Gastrocnemius medialis (tissue), 4 donors: Measurements from ENCODE around the gene SLC17A7. TPM values are rescaled to one million over a fixed set of nuclear protein-coding genes. Genes with fewer than 3 reads are reported as not detected.

Source experiments
- ATAC-seq, 2 donors: fragments of 150-250 bp; one replicate each; pipeline ENCODE4 v1.9.1; 2016
- DNase-seq, 2 donors: peaks; one replicate each; pipeline ENCODE4 v3.0.0-alpha.2; 2019
- H3K27ac ChIP-seq, 4 donors: fragments of 200-600 bp; sonication (generic); 1 replicate in 1 of 4; 2 replicates in 3 of 4; pipeline ENCODE4 v1.5.1; 2016 to 2018; ENCODE audit warnings: mild to moderate bottlenecking in 2 of 4, moderate library complexity in 1 of 4
- H3K27me3 ChIP-seq, 3 donors: fragments of 200-600 bp; sonication (generic) in 2 of 3; 1 replicate in 1 of 3; 2 replicates in 2 of 3; pipeline versions ENCODE4 v1.5.1 to v1.6.0; 2016 to 2019; ENCODE audit warnings: mild to moderate bottlenecking in 1 of 3, moderate library complexity in 1 of 3
- H3K36me3 ChIP-seq, 2 donors: fragments of 200-600 bp; sonication (generic) in 1 of 2; one replicate each; pipeline ENCODE4 v1.5.1; 2017 to 2018
- H3K4me1 ChIP-seq, 2 donors: fragments of 200-600 bp; sonication (generic) in 1 of 2; one replicate each; pipeline ENCODE4 v1.5.1; 2016 to 2017; ENCODE audit warnings: mild to moderate bottlenecking in 2 of 2
- H3K4me3 ChIP-seq, 4 donors: fragments of 200-600 bp; sonication (generic) in 3 of 4; 1 replicate in 1 of 4; 2 replicates in 3 of 4; pipeline ENCODE4 v1.5.1; 2016 to 2019; ENCODE audit warnings: mild to moderate bottlenecking in 2 of 4
- H3K9me3 ChIP-seq, 3 donors: fragments of 200-600 bp; sonication (generic) in 2 of 3; 1 replicate in 1 of 3; 2 replicates in 2 of 3; pipeline ENCODE4 v1.5.1; 2016 to 2019
- CTCF ChIP-seq, 5 experiments: fragments of 450-650 bp in 3 of 5; fragments of 200-600 bp in 2 of 5; sonication (generic) in 2 of 5; IDR thresholded peaks in 4 of 5; conservative IDR thresholded peaks in 1 of 5; 1 replicate in 4 of 5; 2 replicates in 1 of 5; pipeline ENCODE4 v1.5.1; 2016 to 2019; ENCODE audit warnings: antibody characterized with exemption in 5 of 5, mild to moderate bottlenecking in 3 of 5, moderate library complexity in 3 of 5
- POLR2A ChIP-seq, 2 donors: fragments of 450-650 bp; IDR thresholded peaks; one replicate each; pipeline ENCODE4 v1.6.1; 2017; ENCODE audit warnings: antibody characterized with exemption in 2 of 2, mild to moderate bottlenecking in 2 of 2, moderate library complexity in 2 of 2
- in situ Hi-C, 4 donors: fragments of 200-750 bp; cut with MboI; loops; one replicate each; pipeline versions ENCODE4 v1.15.0 to v1.8.0; 2017; ENCODE audit warnings: low sequenced_read_pairs in 4 of 4
- intact Hi-C: fragments of 100-400 bp; cut with DNase I; formaldehyde crosslinking; loops from one replicate; pipeline ENCODE4 v1.15.1; 2023; ENCODE audit warnings: low total_unique reads
- total RNA-seq, 4 donors: library from RNA; depleted of rRNA; stranded (reverse); fragments of >200 nt; gene quantifications; one replicate each; pipeline versions ENCODE4 v1.1.0 to v1.2.3, GENCODE V29; 2016

The SLC17A7 gene
- total RNA-seq, 4 donors from 2014 or later: 0.24 to 1.6 (median 0.33) TPM

GRCh38 chr19:49442771-49443365, 1.5 kb upstream of the SLC17A7 start:
- H3K27ac ChIP-seq: peak overlapping the region; percentile 73 to 85 (median 82)
- no peak for TF ChIP-seq POLR2A (IDR thresholded peaks at IDR 0.05)
- TF ChIP-seq CTCF (IDR thresholded peaks at IDR 0.05 in 4 of 5, conservative IDR thresholded peaks at IDR 0.05 in 1 of 5): no peak
- peaks cover 34 to 44% (median 43%) of the 10 kb centered on the region in 3 donors for H3K27me3 ChIP-seq
- ATAC-seq: peak; percentile 45 to 49
- H3K4me1 ChIP-seq: no peaks in the 10 kb centered on the region
- H3K4me3 ChIP-seq: peak overlapping the region; percentile 61 to 99 (median 80)
- H3K36me3 ChIP-seq: peaks cover 0 to 6% of the 10 kb centered on the region in 2 donors
- no peaks in the 10 kb centered on the region for H3K9me3 ChIP-seq
- intact Hi-C loops (loop anchor here (1.0 to 2.0 kb wide), 5 partner anchors 21 to 217 kb away; partner anchors contain the start of genes DKKL1 and TEAD2), in situ Hi-C loops (loop anchor here (5.0 to 10.0 kb wide), 4 partner anchors 48 to 218 kb away; partner anchors contain the start of gene KASH5 (in 1 of the 4))
- peak; percentile 88 to 89 for DNase-seq

- no peaks in the 10 kb centered on the region for H3K4me1 ChIP-seq
- H3K9me3 ChIP-seq: no peaks in the 10 kb centered on the region
- peaks cover 0 to 6% of the 10 kb centered on the region in 2 donors for H3K36me3 ChIP-seq
- peak in 1 of 2 donors; percentile 3 for ATAC-seq
- intact Hi-C loops: loop anchor here (2.0 kb wide), 1 partner anchor 80 kb away; the partner anchor contains the start of genes DKKL1 and TEAD2
- DNase-seq: peak; percentile 49 to 67
- H3K27me3 ChIP-seq: peaks cover 38 to 48% (median 48%) of the 10 kb centered on the region in 3 donors
- H3K27ac ChIP-seq: peak overlapping the region; percentile 65 to 85 (median 82)
- in situ Hi-C loops: loop anchor here (5.0 to 10.0 kb wide), 4 partner anchors 48 to 218 kb away; partner anchors contain the start of gene KASH5 (in 1 of the 4)
- H3K4me3 ChIP-seq: peak overlapping the region; percentile 61 to 99 (median 80)
- TF ChIP-seq POLR2A (IDR thresholded peaks at IDR 0.05): no peak
- TF ChIP-seq CTCF (IDR thresholded peaks at IDR 0.05 in 4 of 5, conservative IDR thresholded peaks at IDR 0.05 in 1 of 5): no peak
These were observed 1.0 kb upstream of the SLC17A7 start for GRCh38 chr19:49442354-49442753.

GRCh38 chr19:49441960-49442350, 628 bp upstream of the SLC17A7 start:
- in situ Hi-C loops: loop anchor here (5.0 to 10.0 kb wide), 4 partner anchors 47 to 217 kb away; partner anchors contain the start of gene KASH5 (in 1 of the 4)
- intact Hi-C loops: loop anchor here (2.0 kb wide), 1 partner anchor 79 kb away; the partner anchor contains the start of genes DKKL1 and TEAD2
- Histone ChIP-seq H3K4me1 (no peaks in the 10 kb centered on the region), H3K27ac (peak overlapping the region; percentile 65 to 85 (median 82)), H3K27me3 (peaks cover 42 to 52% (median 52%) of the 10 kb centered on the region in 3 donors), H3K36me3 (peaks cover 0 to 6% of the 10 kb centered on the region in 2 donors), H3K9me3 (no peaks in the 10 kb centered on the region), H3K4me3 (peak overlapping the region; percentile 61 to 99 (median 80))
- peak in 1 of 2 donors; percentile 37 for TF ChIP-seq POLR2A (IDR thresholded peaks at IDR 0.05)
- no peak for TF ChIP-seq CTCF (IDR thresholded peaks at IDR 0.05 in 4 of 5, conservative IDR thresholded peaks at IDR 0.05 in 1 of 5)
- ATAC-seq: no peak
- DNase-seq: no peak

GRCh38 chr19:49440439-49441209, 703 bp downstream of the SLC17A7 start:
- Histone ChIP-seq H3K4me1 (no peaks in the 10 kb centered on the region), H3K9me3 (no peaks in the 10 kb centered on the region), H3K4me3 (peak overlapping the region in 3 of 4 donors; percentile 1 to 37 (median 7)), H3K27me3 (peaks cover 54 to 65% (median 65%) of the 10 kb centered on the region in 3 donors), H3K27ac (no peak overlapping the region), H3K36me3 (no peaks in the 10 kb centered on the region)
- ATAC-seq (no peak), DNase-seq (no peak)
- TF ChIP-seq CTCF (IDR thresholded peaks at IDR 0.05 in 4 of 5, conservative IDR thresholded peaks at IDR 0.05 in 1 of 5) (no peak), POLR2A (IDR thresholded peaks at IDR 0.05) (no peak)
- intact Hi-C loops (no loop called here), in situ Hi-C loops (loop anchor here (5.0 to 10.0 kb wide), 4 partner anchors 46 to 216 kb away; partner anchors contain the start of gene KASH5 (in 1 of the 4))
